ENCODE data around the gene OR2B2.

DNA sequence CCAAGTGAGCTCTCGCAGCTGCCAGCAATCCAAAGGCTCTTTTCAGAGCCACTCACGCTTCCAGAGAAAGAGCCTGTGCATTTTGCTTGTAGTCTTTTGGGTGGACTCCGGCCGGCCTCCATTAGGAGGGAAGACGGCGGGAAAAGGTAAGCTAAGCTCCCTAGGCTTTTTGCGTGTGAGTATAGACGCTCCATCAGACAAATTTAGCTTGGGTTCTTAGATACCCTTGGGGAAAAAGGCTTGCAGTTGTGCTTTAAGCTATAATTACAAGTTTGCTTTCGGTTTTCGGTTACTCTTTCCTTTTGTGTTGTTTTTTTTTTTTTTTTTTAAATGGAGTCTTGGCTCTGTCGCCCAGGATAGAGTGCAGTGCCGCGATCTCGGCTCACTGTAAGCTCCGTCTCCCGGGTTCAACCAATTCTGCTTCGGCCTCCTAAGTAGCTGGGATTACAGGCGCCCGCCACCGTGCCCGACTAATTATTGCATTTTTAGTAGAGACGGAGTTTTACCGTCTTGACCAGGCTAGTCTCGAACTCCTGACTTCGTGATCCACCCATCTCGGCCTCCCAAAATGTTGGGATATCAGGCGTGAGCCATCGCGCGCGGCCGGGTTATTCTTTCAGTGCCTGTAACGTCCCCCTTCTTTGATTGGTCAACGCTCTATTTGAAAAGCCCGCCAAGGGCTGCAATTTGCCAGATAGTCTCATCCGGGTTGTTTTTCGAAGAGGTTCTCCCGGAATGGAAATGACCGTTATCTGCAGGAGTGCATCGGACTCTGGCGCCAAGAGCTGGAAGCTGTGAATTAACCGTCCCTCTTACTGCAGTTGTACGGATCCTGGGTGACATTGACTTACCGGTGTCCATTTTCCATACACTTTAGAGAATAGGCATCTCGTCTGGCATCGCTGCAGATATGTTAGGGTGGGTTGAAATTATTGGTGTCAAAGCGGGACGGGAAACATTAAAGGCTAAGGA lies 18.1 kb downstream of the OR2B2 start:
- TF ChIP-seq POLR2A (IDR thresholded peaks at IDR 0.05) (no peak), EP300 (IDR thresholded peaks at IDR 0.05) (no peak)
- TF ChIP-seq, protein P1, sequence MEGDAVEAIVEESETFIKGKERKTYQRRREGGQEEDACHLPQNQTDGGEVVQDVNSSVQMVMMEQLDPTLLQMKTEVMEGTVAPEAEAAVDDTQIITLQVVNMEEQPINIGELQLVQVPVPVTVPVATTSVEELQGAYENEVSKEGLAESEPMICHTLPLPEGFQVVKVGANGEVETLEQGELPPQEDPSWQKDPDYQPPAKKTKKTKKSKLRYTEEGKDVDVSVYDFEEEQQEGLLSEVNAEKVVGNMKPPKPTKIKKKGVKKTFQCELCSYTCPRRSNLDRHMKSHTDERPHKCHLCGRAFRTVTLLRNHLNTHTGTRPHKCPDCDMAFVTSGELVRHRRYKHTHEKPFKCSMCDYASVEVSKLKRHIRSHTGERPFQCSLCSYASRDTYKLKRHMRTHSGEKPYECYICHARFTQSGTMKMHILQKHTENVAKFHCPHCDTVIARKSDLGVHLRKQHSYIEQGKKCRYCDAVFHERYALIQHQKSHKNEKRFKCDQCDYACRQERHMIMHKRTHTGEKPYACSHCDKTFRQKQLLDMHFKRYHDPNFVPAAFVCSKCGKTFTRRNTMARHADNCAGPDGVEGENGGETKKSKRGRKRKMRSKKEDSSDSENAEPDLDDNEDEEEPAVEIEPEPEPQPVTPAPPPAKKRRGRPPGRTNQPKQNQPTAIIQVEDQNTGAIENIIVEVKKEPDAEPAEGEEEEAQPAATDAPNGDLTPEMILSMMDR (IDR thresholded peaks at IDR 0.05): no peak
